ENCODE results near the gene VWA1.
A peak's percentile ranks its signal among the peaks of the same experiment; 100 is the strongest.
"Not testable (repeated sequence)": the region's sequence is repeated elsewhere in the genome, so short reads cannot be mapped to it uniquely, and the experiment has no call there.

The VWA1 gene

GRCh38 chr1:1461721-1462317, 26.3 kb downstream of the VWA1 start:
- DNase-seq, result no peak

DNA sequence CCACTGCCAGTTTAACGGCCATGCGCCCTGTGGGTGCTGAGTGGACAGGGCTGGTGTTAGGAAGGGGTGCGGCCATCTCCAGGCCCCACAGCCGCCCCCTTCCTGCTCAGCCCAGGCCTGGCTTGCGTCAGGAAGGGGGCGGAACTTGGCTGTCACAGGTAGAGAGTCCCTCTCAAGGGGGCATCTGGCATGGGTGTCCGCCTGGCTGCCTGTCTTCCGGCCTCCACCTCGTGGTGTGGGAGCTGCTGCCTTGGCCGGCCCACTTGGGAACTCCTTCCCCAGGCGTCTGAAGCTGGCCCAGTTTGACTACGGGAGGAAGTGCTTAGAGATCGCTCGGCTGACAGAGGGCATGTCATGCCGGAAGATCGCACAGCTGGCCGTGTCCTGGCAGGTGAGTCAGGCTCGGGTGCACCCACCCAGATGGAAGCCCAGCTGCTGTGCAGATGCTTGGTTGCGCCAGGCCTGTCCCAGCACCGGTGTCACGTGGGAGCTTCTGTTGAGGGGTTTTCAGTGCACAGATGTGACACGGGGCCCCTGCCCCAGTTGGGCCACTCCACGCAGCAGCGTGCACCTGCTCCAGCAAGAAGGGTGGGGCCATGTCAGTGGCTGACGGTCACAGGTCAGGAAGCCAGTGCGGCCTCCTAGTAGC, 27.0 kb downstream of the VWA1 start:
- DNase-seq, result peak; percentile 32

DNA sequence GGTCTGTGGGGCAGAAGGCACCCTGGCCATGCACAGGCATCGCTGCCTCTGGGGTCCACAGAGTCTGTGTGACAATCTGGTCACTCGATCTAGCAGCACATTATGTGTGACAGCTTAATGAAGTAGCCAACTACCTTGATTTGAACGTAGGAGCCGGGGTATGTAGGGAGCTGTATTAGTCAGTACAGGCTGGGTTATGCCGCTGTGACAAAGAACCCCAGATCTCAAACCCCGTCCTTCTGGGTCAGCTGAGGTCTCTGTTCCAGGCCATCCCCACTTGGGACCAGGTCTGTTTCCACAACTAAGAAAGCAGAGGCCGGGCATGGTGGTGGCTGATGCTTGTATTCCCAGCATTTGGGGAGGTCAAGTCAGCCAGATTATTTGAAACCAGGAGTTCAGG, 27.8 kb downstream of the VWA1 start:
- DNase-seq, result no peak

DNA sequence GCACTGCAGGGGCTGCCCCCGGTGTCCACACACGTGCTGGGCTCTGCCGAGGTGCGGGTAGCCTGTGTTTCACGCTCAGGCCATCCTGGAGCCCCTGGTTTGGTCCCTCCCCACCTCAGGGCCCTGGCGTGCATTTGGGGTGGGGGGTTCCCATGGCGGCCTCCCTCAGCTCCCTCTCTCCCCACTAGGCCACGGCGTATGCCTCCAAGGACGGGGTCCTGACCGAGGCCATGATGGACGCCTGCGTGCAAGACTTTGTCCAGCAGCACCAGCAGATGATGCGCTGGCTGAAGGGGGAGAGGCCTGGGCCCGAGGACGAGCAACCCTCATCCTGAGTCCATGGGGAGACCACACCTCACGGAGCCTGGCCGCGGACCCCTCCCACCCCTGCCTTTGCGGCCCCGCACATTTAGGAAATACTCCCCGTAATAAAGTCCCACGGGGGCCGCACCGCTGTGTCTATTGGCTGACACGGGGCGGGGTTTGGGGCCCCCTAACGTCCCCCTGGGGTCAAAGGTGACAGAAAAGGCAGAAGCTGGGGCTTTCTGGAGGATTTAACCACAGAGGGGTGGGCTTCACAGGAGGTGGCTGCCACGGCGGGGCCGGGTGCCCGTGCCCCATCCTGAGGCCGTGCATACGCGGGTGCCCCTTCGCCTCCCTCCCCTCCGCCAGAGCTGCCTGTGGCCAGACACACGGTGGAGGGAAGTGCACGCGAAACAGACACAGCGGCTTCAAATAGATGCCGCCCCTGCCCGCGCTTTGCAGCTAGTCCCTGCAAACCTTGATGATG, 32.9 kb downstream of the VWA1 start:
- DNase-seq, result not testable (repeated sequence)

DNA sequence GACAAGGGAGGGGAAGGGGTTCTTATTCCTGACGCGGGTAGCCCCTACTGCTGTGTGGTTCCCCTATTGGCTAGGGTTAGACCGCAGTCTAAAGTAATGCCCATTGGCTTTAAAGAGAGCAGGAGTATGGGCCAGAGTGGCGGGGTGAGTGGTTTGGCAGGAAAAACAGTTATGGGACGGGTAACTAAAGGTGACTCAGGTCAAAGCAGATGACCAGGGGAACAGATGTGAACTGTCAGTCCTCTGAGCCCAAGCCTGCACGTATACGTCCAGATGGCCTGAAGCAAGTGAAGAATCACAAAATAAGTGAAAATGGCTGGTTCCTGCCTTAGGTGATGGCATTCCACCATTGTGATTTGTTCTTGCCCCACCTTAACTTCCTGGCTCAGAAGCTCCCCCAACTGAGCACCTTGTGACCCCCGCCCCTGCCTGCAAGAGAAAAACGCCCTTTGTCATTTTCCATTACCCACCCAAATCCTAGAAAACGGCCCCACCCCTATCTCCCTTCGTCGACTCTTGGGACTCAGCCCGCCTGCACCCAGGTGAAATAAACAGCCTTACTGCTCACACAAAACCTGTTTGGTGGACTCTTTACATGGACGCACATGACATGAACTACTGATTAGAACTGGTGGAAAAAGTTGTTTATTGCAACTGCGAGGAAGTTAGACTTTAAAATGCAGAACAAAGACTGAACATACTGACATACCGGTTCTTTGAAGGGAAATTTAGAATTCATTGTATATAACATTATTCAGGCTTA, 35.3 kb downstream of the VWA1 start:
- DNase-seq, result peak; percentile 34

DNA sequence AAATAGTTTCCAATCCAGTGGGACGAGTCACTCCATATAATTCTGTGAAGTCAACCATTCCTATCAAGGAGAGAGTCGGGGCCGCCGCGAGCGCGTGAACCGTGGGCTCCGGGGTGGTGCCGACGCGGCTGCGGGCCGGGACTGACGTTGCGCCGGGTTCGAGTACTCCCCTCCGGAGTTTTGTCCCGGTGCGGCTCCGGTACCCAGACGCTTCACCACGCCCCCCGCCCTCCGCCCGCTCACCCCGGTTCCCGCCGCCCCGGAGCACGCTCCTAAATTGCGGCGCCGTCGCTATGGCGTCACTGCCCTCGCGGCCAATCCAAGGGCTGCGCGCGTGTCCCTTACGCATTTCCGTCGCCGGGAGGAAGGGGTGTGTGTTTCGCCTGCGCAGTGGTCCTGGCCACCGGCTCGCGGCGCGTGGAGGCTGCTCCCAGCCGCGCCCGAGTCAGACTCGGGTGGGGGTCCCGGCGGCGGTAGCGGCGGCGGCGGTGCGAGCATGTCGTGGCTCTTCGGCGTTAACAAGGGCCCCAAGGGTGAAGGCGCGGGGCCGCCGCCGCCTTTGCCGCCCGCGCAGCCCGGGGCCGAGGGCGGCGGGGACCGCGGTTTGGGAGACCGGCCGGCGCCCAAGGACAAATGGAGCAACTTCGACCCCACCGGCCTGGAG, 36.0 kb downstream of the VWA1 start, which contains the start of gene ATAD3B:
Gene ATAD3B, plus strand, starts transcription at position 377 of the 664 bp plus-strand sequence. Its CDS starts 120 bp downstream, at position 497.
- DNase-seq, result peak; percentile 98

GRCh38 chr1:1472053-1472876, 36.8 kb downstream of the VWA1 start:
- DNase-seq, result peak; percentile 28

GRCh38 chr1:1476011-1476410, 40.5 kb downstream of the VWA1 start:
- not testable (repeated sequence) for DNase-seq

- DNase-seq, result no peak
These were observed 41.7 kb downstream of the VWA1 start for GRCh38 chr1:1477206-1477605.

DNA sequence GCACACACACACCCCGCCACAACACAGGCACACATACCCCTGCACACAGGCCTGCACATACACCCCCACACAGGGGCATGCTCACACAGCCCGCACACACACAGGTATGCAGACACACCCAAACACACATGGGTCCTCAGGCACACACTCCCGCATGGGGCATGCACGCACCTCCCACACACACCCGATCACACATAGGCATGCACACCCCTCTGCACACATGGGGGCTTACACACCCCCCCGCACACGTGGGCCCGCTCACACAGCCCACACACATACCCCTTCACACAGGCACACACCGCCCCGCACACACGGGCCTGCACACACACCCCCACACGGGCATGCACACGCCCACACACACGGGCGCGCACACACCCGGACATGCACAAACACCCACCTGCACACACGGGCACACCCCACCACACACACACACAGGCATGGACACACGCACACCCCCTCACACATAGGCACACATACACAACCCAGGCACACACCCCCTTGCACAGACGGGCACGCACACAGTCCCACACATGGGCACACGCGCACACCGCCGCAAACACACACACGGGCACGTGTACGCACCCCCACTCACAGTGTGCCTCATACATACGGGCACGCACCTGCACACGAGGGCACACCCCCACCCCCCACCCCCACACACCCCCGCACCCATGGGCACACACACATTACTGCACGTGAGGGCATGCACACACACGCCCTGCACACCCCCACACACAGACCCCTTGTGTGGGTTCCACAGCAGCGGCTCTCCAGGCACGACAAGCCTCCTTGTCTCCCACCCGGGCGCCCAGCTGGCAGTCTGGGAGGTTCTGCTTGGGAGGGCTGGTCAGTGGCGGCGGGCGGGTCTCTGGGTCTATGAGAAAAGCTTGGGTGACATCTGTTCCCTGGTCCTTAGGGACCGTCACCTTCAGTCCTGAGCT, 44.3 kb downstream of the VWA1 start:
- DNase-seq, result no peak

- DNase-seq, result not testable (repeated sequence)
These were observed 45.0 kb downstream of the VWA1 start for GRCh38 chr1:1480488-1480867.

GRCh38 chr1:1481811-1482210, 46.3 kb downstream of the VWA1 start:
- not testable (repeated sequence) for DNase-seq

GRCh38 chr1:1482856-1483255, 47.4 kb downstream of the VWA1 start:
- no peak for DNase-seq

DNA sequence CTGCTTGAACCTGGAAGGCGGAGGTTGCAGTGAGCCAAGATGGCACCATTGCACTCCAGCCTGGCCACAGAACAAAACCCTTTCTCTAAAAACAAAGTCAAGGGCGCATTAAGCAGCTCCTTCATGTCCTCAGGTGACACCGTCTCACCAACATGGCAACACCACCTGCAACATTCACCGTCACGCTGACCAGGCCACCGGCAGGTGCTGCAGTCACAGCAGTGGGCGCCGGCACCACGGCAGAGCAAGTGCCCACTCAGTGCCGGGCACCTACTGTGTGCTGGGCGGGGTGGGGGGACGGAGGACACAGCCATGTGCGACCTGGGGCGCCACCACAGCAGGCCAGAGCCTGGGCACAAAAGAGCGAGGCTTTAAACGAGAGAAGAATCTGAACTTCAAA, 48.2 kb downstream of the VWA1 start:
- no peak for DNase-seq

DNA sequence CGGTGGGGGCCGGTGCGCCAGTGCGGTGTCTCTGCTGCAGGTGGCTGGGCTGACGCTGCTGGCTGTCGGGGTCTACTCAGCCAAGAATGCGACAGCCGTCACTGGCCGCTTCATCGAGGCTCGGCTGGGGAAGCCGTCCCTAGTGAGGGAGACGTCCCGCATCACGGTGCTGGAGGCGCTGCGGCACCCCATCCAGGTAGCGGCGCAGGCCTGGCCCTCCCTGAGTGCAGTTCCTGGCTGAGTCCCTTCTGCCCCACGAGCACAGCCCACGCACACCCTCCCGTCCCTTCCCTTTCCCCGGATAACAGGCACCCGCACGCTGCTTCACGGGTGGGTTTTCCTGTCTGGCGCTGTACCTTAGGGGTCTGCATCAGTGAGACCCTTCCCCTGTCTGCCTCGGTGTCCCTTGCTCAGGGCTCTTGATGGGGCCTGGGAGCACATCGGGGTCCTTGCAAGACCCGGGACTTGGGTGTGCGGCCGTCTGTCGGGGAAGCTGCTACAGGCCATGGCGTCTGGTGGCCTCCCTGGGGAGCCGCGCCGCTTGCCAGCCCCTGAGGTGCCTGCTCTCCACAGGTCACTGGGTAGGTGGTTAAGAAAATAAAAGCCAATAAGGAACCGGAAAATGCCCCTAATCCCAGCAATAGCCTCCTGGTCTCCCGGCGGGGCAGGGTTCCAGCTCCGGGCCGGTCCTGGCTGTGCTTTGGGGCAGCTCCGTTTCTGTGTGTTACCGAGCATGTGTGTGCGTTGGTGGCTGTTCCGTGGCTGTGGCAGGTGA, 49.7 kb downstream of the VWA1 start:
- DNase-seq, result not testable (repeated sequence)

- DNase-seq, result not testable (repeated sequence)
These were observed 50.3 kb downstream of the VWA1 start for GRCh38 chr1:1485755-1486317.

DNA sequence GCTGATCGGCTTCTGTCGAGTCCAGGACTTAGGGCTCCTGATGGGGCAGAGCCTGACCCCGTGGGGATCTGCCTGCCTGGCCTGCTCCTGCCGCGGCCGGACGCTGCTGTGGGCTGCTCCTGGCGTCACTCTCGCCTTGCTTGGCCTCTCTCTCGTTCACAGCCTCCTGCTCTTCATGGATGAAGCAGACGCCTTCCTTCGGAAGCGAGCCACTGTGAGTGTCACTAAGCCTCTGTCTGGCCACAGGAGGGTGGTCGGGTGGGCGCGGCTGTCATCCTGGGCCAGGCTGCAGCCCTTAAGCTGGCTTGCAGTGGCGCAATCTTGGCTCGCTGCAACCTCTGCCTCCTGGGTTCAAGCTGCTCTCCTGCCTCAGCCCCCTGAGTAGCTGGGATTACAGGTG, 52.2 kb downstream of the VWA1 start:
- DNase-seq, result no peak

- DNase-seq, result no peak
These were observed 53.7 kb downstream of the VWA1 start for GRCh38 chr1:1489231-1489630.

DNA sequence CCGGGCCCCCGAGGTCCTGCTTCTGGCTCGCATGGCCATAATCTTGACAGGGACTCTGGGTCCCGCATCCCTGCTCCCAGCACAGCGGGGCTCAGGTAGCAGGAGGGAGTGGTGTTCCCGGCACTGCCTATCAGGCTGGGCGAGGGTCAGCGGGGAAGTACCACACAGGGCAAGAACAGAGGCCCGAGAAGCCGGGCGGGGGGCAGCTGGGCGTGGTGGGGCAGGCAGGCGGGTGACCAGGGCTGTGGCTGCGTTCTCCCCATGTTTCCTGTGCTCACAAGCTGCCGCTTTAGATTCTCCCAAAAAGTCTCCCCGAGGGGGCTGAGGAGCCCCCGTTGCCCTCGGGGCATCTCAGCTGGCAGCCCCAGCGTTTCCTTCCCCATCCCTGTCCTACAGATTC, 54.4 kb downstream of the VWA1 start:
- DNase-seq, result no peak

Data from stimulated activated CD4-positive, alpha-beta T cell treated with anti-CD3 and anti-CD28 coated beads, Interleukin-15, amount 100 ng/mL, for 24 hours (primary cell).